ENCODE data around the gene LDB1.

LDB1 gene

GRCh38 chr10:102154466-102155116 lies 34.4 kb upstream of the LDB1 start:
- H3K4me3 ChIP-seq (ENCODE audit: low read length), result no peak overlapping the region
- no peak for DNase-seq (ENCODE audit: low read depth)
- no peak for TF ChIP-seq CTCF (conservative IDR thresholded peaks at IDR 0.05; ENCODE audit: low read length)

GRCh38 chr10:102153093-102153620 lies 33.0 kb upstream of the LDB1 start:
- peak; percentile 11 for DNase-seq (ENCODE audit: low read depth)
- TF ChIP-seq CTCF (conservative IDR thresholded peaks at IDR 0.05; ENCODE audit: low read length), result no peak
- peak overlapping the region; percentile 96 for H3K4me3 ChIP-seq (ENCODE audit: low read length)

GRCh38 chr10:102152545-102152890 lies 32.4 kb upstream of the LDB1 start:
- peak; percentile 8 for DNase-seq (ENCODE audit: low read depth)
- peak overlapping the region; percentile 96 for H3K4me3 ChIP-seq (ENCODE audit: low read length)
- TF ChIP-seq CTCF (conservative IDR thresholded peaks at IDR 0.05; ENCODE audit: low read length), result no peak

- DNase-seq (ENCODE audit: low read depth), result peak; percentile 98
- peak within 1 kb of the TSS; percentile 96 for H3K4me3 ChIP-seq (ENCODE audit: low read length)
- no peak for TF ChIP-seq CTCF (conservative IDR thresholded peaks at IDR 0.05; ENCODE audit: low read length)
These were observed 31.8 kb upstream of the LDB1 start, which contains the start of gene NOLC1 for GRCh38 chr10:102151774-102152544. TSS of gene NOLC1 (plus strand) at chr10:102152389. CDS start at chr10:102152411, 22 bp downstream.

GRCh38 chr10:102150970-102151773 lies 31.0 kb upstream of the LDB1 start:
- peak; percentile 51 for DNase-seq (ENCODE audit: low read depth)
- no peak for TF ChIP-seq CTCF (conservative IDR thresholded peaks at IDR 0.05; ENCODE audit: low read length)
- H3K4me3 ChIP-seq (ENCODE audit: low read length), result peak overlapping the region; percentile 96

- no peak for DNase-seq (ENCODE audit: low read depth)
- no peak overlapping the region for H3K4me3 ChIP-seq (ENCODE audit: low read length)
- no peak for TF ChIP-seq CTCF (conservative IDR thresholded peaks at IDR 0.05; ENCODE audit: low read length)
These were observed 28.1 kb upstream of the LDB1 start for GRCh38 chr10:102148275-102148674.

Measured in AG10803 (cell line).